ENCODE measurements around the gene SLC39A11.

- no peak for TF ChIP-seq FOSL2 (IDR thresholded peaks at IDR 0.05; ENCODE audit: borderline replicate concordance, low read depth)
- no peak for TF ChIP-seq EP300 (IDR thresholded peaks at IDR 0.05; ENCODE audit: borderline replicate concordance in 1 of 2, low read depth in 1 of 2, low read length in 1 of 2)
- TF ChIP-seq, protein P1, sequence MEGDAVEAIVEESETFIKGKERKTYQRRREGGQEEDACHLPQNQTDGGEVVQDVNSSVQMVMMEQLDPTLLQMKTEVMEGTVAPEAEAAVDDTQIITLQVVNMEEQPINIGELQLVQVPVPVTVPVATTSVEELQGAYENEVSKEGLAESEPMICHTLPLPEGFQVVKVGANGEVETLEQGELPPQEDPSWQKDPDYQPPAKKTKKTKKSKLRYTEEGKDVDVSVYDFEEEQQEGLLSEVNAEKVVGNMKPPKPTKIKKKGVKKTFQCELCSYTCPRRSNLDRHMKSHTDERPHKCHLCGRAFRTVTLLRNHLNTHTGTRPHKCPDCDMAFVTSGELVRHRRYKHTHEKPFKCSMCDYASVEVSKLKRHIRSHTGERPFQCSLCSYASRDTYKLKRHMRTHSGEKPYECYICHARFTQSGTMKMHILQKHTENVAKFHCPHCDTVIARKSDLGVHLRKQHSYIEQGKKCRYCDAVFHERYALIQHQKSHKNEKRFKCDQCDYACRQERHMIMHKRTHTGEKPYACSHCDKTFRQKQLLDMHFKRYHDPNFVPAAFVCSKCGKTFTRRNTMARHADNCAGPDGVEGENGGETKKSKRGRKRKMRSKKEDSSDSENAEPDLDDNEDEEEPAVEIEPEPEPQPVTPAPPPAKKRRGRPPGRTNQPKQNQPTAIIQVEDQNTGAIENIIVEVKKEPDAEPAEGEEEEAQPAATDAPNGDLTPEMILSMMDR (IDR thresholded peaks at IDR 0.05), result no peak
- no peak for TF ChIP-seq GABPA (IDR thresholded peaks at IDR 0.05; ENCODE audit: low read depth)
Measured at GRCh38 chr17:73101031-73101430, 8.5 kb upstream of the SLC39A11 start.
